GM19240 (cell line): ENCODE measurements around the gene MIX23.

Experiments used
- DNase-seq: peaks from one replicate; pipeline ENCODE4 v3.0.0; 2011; ENCODE audit warnings: low spot score; ENCODE audit not compliant: insufficient read length

Gene MIX23

GRCh38 chr3:122382888-122383666 is at the start of gene MIX23:
Gene MIX23 (minus strand): TSS chr3:122383231. CDS start chr3:122383224, 7 bp downstream.
- peak; percentile 53 for DNase-seq

- DNase-seq: no peak
Observed at GRCh38 chr3:122430371-122430770, 47.3 kb upstream of the MIX23 start.

DNA sequence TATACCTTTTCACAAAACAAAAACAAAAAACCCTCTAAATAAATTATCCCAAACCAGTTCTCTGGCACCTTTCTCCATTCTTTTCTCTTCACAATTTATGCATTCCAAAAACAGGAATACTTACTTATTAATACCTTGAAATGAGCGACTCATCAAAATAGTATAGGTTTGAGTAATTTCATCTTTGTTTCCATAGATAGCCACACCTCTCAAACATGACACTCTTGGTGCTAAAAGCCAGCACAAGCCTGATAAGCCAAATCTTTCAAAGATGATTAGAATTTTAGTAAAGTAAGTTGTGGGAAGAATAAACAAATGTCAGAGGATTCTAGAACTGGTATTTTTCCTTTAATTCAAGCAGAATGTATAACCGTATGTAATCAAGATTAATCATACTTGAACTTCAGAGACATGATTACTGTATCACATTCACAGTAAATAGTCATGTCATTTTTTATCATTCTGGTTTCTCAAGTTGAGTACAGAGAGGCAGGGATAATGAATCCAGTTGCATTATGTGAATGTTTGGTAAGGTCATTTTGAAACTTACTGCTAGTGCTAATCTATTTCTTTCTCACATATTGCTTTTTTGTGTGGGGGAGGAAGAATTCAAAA is 44.9 kb upstream of the MIX23 start:
- DNase-seq: no peak

DNA sequence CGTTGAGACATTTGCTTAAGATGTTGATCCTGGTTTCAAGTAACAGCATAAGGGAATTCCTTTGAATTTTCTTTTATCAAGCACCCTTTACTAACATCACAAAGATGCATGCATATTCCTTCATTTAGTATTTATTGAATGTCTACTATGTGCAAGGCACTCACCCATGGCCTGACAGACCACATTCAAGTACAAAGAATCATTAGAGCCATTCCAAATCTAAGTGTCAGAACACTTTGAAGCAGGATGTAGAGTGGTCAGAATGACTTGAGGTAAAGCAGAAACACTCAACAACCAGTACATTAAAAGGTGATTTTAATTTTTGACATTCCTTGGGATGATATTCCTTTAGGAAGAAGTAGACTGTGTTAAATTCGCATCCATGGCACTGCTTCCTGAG is 38.8 kb upstream of the MIX23 start:
- DNase-seq: no peak

DNA sequence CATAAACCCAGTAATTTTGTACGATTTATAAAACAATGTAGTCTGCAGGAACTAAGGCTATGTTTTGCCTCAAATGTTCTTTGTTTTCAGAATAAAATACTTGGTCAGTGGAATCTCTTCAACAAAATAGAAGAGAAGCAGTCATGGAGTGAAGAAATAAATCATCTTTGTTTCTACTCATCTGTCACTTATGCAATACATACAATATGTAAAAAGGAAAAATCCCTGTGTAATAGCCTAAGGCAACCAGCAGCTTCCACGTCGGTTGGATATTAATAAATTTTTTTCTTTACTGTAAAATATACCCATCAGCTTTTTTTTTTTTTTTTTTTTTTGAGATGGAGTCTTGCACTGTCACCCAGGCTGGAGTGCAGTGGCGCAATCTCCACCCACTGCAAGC is 38.1 kb upstream of the MIX23 start:
- no peak for DNase-seq

DNA sequence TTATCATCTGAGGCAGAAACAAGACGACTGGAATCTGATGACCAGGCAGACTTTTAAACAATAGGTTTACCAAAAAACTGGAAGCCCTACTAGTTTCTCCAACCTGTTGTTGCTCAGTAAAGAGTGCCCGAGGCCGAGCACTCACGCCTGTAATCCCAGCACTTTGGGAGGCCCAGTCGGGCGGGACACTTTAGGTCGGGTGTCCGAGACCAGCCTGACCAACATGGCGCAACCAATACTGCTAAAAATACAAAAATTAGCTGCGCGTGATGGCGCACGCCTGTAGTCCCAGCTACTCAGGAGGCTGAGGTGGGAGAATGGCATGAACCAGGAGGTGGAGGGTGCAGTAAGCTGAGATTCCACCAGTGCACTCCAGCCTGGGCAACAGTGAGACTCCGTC is 33.9 kb upstream of the MIX23 start:
- DNase-seq: no peak

DNA sequence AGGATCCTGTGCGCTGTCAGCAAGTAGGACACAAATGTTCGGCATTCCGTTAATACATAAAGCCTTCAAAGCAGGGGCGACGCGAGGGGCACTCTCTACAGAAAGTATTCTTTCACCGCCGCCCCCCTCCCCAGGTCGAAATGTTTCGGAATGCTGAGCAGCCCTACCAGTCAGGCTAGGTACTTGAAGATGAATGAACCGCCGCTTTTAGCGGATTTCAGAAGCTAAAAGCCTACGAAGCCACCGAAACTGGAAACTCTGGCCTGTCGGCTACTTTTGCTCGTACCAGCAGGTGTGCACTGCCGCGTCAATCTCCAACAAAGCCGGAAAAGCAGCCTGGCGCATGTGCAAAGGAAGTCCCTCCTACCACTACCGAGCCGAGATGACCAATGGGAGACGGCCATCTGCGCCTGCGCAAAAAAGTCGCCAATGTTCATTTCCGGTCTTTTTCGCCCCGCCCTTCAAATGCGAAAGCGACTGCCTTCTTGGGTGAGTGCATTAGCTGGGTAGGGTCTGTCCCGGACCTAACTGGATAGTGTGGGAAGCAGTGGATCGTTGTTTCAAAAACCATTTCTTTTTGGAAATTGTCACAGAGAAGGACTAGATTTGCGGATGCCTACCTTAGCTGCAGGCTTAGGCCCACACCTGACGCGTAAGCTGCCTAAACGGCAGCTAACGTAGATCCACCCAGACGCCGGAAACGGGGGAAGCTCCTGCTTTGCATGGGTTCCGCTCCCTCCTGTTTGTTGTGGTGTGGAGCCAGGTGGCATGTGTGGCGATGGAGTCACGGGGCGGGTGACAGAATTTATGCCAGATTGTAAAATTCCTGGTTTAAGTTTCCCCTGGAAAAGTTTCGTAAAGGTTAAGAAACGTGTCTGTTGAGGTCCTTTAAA is 33.0 kb upstream of the MIX23 start, which contains the start of gene WDR5B:
TSS of gene WDR5B (minus strand) at position 301 of the 893 bp plus-strand sequence. CDS start 534 bp downstream, outside the sequence.
- peak; percentile 90 for DNase-seq

DNA sequence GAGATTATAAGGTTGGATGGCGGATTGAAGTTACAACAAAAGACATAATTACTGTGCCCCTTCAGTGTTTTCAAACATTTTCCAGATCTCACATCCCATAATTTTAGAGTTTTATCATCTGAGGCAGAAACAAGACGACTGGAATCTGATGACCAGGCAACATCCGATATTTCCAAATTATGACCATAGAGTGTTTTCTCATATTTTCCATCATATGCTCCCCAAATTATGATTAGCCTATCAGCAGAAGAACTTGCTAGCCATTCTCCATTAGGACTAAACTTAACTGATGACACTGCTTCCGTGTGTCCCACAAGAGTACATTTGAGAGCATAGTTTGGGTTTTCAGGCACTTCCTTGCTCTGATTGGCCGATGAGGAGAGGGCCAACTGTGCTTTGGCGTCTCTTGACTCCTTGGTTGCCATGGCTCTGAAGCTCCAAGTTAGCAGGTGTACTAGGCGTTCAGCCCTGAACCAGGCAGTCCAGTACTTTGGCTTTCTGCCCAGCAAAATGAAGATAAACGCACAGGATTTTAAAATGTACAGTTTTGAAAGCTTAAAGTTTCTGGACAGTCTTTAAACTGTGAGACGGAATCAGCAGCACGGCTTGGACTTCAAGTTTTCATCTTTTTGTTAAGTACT is 32.2 kb upstream of the MIX23 start:
- peak; percentile 46 for DNase-seq

- DNase-seq: no peak
Observed at GRCh38 chr3:122414391-122414790, 31.4 kb upstream of the MIX23 start.

GRCh38 chr3:122410639-122411038 is 27.6 kb upstream of the MIX23 start:
- DNase-seq: no peak

DNA sequence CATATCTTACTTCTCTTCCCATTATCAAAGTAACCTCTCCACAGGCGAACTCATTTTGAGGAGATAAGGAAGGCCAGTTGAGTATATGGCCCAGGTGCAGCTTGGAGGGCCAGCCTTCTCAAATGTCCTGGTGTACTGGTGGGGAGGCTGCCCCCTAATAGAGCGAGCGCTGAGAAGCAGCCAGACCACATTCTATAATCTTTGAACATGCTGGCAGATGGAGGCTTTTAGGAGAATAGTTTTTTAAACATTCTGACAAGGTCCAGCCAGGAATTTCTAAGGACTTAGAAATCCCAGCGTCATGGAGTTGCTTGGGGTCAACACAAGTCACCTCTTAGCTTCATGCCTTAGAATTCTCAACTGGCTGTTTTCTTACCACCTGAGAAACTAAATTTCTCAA is 27.1 kb upstream of the MIX23 start:
- DNase-seq: no peak

DNA sequence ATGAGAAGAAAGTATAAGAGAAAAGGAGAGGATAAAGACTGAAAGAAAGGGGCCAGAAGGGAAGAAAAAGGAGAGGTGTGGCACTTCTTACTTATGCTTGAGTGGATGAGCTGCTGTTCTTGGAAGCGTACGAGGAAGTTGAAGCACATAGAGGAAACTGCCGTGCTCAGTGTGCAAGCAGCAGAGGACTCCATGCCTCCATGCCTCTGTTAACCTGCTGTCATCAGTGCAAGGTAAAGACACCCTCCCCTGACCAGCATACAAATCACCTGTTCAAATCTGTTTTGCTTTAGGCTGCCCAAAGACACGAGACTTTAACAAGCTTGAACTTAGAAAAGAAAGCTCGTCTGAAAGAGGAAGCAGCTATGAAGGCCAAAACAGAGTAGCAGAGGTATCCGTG is 26.4 kb upstream of the MIX23 start:
- DNase-seq: no peak

DNA sequence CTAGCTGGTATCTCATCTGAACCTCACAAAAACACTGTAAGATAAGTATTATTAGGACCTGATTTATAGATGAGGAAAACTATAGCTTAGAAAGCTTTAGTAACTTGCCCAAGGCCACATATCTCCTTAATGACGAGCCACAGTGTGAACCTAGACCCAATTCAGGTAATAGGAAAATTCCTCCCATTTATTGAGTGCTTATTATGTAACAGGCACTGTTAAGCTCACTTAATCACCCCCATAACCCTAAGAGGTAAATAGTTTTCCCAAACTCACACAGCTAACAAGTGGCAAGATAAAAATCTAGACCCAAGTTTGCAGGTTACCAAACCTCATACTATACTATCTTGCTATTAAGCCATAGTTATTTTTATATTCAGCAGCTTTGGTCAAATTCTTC is 24.9 kb upstream of the MIX23 start:
- DNase-seq: no peak

DNA sequence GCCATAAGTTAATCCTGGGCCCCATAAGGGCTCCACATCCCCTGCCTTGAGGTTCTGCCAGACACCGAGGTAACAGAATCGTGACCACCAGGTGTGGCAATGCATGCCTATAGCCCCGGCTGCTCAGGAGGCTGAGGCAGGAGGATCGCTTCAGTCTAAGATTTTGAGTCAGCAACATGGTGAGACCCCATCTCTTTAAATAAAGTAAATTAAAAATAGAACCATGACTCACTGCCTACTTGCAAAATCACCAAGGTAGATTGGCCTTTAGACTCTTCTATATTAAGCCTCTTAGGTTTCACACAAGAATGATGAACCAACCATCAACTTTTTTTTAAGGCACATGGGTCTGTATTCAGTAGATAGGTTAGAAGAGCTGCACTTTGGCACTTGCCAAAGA is 23.2 kb upstream of the MIX23 start:
- DNase-seq: no peak

DNA sequence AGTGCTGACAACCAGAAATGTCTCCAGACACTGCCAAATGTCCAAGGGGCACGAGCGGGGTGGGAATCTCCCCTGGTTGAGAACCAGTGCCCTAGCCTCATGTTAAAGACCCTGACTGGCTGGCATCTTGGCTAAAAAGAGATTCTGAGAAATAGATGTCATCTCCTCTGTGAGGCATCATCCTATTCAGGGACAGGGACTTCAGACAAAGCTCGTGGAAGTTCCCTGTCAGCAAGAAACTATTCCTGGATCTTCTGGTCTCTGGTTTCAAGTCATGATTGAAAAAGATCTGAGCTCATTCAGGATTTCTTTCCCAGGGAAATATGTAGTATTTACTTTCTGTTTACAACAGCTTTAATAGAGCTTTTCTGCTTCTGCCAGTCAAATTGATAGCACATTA is 22.0 kb upstream of the MIX23 start:
- DNase-seq: no peak

GRCh38 chr3:122403489-122403888 is 20.5 kb upstream of the MIX23 start:
- no peak for DNase-seq

- no peak for DNase-seq
Observed at GRCh38 chr3:122398920-122399319, 15.9 kb upstream of the MIX23 start.

DNA sequence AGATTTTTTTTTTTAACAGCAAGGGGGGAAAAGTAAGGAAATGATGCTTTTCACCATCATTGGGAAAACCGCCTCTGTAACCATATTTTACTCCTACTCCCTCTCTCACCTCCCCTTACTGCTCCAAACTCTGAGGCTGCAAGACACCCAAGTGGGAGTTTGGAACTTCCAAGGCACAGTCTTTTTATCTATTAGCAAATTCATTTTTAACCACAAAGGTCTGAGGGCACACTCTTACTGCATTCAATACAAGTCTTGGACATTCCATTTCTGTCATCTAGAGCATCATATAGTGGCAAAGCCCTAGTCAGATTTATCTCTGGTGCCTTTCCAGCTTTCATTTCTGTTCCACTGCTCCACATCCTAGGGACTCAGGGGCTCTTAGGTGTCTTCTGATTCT is 14.2 kb upstream of the MIX23 start:
- DNase-seq: no peak

GRCh38 chr3:122396511-122396910 is 13.5 kb upstream of the MIX23 start:
- DNase-seq: no peak

DNA sequence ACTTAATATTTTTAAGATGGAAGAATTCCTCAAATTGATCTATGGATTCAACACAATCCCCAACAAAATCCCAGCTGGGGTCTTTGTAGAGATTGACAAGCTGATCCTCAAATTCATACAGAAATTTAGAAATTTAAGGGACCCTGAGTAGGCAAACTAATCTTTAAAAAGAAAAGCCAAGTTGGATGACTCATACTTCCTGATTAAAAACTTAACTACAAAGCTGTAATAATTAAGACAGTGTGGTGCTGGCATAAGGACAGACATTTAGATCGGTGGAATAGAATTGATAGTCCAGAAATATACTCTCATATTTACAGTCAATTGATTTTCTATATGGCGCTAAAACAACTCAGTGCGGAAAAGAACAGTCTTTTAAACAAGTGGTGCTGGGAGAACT is 12.6 kb upstream of the MIX23 start:
- no peak for DNase-seq

GRCh38 chr3:122394173-122394572 is 11.1 kb upstream of the MIX23 start:
- no peak for DNase-seq
